NCI-H460 (cell line): ENCODE measurements around the gene TBL1Y. TPM values are rescaled to one million over a fixed set of nuclear protein-coding genes. Genes with fewer than 3 reads are reported as not detected.
"Not testable (repeated sequence)": the region's sequence is repeated elsewhere in the genome, so short reads cannot be mapped to it uniquely, and the experiment has no call there.

Source experiments
- DNase-seq: peaks from one replicate; pipeline ENCODE4 v3.0.0-alpha.2; 2016; ENCODE audit warnings: low read depth; ENCODE audit errors: extremely low read depth
- polyA plus RNA-seq: library from polyadenylated mRNA; depleted of rRNA; stranded (reverse); fragments of >200 nt; gene quantifications from 2 replicates; pipeline ENCODE4 v1.2.3, GENCODE V29; 2014; cell fraction: nucleus; rRNA removed
- total RNA-seq: library from RNA; depleted of rRNA; stranded (reverse); fragments of >200 nt; shearing (Covaris generic); gene quantifications from 2 replicates; pipeline ENCODE4 v1.2.3, GENCODE V29; 2014; rRNA removed

TBL1Y gene
- total RNA-seq: 1.8 and 1.9 TPM in 2 replicates
- polyA plus RNA-seq: 0.56 and 1.4 TPM in 2 replicates

DNA sequence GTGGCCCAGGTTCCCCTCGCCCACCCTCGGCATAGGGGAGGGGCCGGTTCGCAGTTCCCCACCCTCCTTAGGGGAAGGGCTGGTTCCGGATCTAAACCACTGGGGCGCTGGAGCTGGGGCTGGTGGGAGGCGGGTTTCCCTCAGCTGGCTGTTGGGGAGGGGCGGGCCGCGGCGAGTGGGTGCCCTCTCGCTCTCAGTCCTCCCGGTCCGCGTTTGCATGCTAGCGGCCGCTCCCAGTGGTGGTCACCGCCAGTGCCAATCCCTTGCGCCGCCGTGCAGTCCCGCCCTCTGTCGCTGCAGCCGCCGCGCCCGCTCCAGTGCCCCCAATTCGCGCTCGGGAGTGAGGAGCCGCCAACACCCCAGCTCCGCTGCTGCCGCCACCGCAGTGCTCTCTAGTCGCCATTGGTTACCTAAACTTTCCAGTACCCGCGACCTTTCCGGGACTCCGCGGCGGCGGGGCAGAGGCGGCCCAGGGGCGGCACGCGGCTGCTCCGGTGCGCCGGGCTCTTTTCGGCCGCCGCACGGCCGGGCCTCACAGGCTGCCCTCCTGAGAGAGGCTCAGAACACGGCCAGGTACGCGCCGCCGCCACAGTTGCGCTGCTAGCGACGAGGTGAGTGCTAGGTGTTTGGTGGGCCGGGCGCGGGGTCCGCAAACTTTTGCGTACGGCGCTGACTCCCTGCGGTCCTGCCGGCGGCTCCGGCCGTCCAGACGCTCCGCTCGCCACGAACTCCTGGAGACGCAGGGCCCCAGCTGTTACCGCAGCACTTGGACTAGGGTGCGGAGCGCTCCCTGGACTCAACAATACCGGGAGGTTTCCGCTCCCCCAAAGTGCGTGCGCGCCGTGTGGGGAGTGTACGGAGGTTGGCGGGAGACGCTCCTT, at the start of gene TBL1Y:
TBL1Y (plus strand) TSS at position 326 of the 881 bp plus-strand sequence. CDS start 114,388 bp downstream, outside the sequence.
- DNase-seq: peak; percentile 25

DNA sequence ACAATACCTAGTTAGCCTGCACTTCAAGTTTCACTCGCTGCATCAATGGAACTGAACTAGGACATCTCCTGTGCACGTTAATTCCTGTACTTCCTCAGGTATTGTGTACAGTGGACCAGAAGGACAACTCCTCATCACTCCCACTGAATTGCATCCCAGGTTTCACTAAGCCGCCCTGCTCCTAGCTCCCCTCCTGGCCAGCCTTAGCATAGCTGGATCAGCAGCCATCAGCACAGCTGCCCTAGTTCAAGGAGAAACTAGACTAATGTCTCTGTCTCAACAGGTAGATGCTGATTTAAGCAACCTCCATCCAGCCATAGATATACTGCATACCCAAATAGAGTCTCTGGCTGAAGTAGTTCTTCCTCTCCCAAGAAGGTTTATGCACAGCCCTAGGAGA, 16.0 kb upstream of the TBL1Y start:
- DNase-seq: no peak

DNA sequence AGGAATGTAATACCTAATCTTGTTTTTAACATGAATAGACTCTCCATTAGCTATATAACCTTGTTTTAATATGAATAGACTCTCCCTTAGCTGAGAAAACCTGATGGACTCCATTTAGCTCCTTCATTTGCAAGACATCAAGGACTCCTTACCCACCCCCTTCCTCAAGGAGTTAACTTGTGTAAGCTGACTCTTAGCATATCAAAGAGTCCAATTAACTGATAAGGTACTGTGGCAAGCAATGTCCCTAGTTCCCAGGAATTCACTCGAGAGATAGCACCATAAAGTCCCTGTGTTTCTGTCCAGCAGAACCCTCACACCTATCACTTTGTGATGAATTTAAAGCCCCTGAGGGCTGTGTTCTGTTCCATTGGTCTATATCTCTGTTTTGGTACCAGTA, 15.3 kb upstream of the TBL1Y start:
- no peak for DNase-seq

DNA sequence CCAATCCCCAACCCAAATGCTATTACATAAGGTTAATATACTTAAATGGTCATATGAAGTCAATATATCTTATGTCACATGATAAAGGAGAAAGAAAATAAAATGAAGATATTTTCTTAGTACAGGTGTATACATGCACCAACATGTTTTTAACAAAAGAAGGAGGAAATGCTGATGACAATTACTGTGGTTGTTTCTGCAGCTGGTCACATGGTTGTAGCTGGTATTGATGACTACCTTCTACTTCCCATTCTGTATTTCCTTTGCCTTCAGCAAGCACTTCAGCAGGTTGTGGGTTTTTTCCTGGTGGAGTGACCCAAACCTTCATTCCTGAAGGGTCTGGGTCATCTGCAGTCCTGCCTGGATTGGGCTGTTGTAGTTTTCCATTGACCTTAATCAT, 8.4 kb upstream of the TBL1Y start:
- DNase-seq: not testable (repeated sequence)

DNA sequence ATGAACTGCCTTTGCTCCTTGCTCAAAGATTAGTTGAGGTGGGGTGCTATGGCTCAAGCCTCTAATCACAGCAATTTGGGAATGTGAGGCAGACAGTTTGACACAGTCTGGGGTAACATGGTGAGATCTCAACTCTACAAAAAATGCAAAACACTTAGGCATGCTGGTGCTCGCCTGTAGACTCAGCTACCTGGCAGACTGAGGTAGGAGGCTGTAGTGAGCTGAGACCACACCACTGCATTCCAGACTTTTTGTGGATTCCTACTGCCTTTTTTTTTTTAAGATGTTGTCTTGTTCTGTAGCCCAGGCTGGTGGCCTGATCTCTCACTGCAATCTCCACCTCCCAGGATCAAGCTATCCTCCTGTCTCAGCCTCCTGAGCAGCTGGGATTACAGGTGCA, 2.9 kb upstream of the TBL1Y start:
- DNase-seq: no peak

DNA sequence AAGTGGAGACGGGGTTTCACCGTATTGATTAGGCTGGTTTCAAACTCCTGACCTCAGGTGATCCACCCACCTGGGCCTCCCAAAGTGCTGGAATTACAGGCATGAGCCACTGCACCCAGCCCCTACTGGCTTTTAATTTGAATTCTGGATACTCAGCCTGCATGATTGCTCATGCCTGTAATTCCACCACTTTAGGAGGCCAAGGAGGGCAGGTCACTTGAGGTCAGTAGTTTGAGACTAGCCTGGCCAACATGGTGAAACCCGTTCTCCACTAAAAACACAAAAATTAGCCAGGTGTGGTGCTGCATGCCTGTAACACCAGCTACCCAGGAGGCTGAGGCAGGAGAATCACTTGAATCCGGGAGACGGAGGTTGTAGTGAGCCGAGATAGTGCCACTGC, 2.5 kb upstream of the TBL1Y start:
- DNase-seq: not testable (repeated sequence)

DNA sequence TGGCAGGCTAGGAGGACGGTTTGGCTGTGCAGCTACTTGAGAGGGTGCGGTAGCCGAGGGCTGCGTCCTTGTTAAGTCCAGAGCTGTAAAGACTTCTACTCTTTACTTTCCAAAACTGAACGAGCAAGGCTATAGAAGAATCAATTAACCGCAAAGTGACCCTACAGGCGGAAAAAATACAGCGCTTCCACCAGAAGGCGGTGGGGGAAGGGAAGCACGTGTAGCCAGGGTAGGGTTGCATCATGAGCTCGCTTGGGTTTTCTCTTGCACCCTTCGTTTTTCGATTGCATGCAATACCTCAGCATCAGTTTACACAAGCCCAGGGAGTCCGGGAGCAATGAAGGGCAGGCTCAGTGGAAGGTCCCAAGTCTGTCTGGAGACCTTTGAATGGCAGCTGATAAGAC, 1.4 kb upstream of the TBL1Y start:
- peak; percentile 33 for DNase-seq

DNA sequence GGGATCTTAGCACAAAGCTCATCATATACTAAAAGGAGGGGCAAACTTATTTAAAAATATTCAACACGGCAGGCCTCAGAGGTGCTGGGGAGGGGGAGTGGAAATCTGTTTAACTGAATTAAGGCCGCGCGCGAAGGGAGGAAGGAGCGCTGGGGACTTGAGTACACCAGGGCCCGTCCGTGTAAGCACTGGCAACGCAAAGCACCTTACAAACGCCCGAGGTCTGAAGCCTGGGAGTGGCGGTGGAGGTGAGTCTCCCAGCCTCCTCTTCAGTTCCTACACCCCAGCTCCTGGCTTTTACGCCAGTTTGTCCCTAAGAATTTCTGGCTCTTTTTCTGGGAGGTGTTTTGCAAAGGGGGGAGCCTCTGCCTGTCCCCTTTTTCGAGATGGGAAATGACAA, 641 bp upstream of the TBL1Y start:
- DNase-seq: no peak

DNA sequence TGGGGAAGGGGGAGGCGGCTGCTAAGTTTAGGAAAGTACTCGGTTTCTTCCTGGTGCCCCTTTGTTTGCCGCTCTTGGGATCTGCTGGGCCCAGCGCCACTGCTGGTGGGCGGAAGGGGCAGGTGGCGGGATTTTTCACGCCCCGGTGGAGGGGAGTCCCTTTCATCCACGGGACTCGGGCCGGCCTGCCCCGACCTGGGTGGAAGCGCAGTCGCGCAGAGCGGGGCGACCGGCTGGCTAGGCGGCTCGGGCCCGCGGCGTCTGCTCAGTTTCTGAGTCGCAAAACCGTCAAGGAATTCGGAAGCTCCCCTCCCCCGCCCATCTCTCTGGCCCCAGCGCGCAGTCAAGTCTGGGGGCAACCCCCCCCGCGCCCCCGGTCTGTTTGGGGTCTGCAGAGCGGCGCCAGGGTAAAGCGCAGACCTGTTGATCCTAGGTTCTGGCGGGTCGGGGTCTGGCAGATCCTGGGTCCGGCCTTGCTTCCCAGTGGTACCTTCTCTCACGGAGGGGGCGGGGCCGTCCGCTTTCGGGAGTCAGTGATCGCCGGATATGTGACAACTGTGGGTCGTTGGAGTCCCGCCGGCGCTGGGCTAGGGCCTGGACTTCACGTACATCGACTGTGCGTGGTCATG, 870 bp downstream of the TBL1Y start, which contains the start of gene AMELY:
AMELY (minus strand) TSS at position 500 of the 629 bp plus-strand sequence. CDS start 39,144 bp downstream, outside the sequence.
- no peak for DNase-seq

DNA sequence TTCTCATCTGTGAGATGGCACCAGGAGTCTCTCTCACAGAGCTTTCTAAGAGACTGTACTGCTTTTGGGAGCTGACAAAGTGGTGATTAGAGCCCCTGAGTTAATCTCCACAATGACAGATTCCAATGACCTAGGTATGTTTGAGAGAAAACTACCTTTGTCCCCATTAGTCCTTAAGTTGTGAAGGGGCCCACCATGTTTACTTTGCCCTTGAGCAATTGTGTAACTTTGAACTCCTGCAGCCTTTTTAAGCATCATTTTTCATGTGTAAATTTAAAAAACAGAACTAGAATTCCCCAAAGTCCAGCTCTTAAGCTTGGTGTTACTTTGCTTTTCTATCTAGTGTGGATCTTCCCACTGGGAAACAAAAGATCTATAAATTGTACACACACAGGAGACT, 2.9 kb downstream of the TBL1Y start:
- DNase-seq: no peak

DNA sequence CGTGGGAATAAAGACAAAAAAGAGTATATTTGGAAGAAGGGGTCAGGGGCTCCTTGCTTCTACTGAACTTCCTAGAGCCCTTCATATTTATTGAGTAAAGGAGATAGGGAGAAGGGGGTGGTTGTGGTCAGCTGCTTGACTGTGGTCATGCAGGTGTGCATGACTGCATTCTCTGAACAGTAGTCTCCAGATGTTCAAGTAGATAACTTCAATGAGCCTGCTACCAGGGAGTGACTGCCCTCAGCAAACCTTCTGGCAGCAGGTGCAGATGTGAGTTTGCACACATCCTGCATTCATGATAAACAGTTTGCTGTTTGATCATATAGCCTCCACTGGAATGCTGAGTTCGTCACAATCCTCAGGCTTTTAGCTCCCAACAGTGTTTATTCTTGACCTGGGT, 10.6 kb downstream of the TBL1Y start:
- no peak for DNase-seq

DNA sequence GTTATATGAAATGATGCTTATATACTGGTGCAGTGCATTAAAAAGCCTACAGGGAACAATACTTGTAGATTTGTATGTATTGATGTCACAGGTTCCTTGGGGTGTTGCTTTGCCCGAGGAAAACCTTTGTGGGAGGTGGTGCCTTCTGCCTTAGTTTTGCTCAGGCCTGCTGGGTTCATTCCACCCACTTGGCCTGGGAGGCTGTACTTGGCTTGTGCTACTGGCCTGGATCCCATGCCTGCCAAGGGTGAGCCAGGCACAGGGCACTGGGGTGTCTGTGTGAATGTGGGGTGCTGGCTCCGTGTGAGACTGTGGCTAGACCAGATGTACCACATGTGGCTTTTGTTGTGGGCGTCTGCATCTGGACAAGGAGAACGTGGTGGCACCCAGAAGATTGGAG, 17.8 kb downstream of the TBL1Y start:
- DNase-seq: no peak

DNA sequence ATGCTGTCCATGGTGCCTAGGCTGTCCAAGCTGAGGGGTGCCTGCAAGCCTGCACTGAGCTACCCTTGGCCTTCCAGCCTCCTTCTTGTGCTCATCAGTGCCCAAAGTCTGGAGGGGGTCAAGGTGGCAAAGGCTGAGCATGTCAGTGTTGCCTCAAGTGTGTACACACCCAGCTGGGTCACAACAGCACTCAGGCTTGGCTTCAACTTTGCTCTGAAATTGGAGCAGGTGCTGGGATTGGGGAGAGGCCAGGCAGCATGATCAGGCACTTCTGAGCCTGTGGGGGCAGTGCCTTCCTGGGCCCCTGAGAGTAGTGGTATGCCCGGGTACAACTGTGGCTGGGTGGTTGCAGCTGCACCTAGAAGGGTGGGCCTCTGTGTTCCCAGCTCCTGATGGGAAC, 18.7 kb downstream of the TBL1Y start:
- no peak for DNase-seq

DNA sequence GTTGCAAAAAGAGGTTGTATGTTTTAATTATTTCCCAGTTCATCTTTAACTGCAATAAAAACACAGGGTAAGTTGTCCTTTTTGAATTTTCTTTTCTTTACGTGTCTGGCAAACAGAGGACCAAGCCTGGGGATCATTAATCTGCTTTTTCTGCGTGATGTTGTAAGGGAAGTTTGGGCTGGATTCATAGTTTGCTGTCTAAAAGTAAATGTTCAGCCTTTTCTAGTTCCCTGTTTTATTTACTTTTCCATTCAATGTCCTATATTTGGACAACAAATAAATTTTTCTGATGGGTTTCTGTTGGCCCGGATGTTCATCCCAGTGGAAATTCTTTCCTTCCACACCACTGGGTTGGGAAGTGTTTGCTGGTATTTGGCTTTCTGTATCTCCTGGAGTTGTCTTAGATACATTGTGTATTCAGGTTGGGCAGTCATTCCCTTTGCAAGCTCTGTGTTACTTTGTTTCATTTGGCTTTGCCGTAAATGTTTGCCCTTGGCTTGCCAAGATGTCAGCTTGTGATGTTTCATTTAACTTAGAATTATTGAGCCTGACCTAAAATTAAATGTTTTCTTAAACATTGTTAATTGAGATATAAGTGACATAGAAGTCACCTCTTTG, 21.4 kb downstream of the TBL1Y start:
- no peak for DNase-seq

DNA sequence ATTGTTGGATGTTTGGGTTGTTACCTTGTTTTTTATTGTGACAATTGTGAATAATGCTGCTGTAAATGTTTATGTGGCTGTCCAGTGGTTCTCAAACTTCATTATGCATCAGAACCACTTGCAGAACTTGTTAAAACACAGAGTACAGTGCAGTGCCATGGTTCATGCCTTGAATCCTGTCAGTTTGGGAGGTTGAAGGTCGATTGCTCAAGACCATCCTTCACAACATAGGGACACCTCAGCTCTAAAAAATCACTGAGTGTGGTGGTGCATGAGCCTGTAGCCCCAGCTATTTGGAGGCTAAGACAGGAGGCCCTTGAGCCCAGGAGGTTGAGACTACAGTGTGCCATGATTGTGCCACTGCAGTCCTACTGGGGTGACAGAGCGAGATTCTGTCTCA, 25.0 kb downstream of the TBL1Y start:
- no peak for DNase-seq

DNA sequence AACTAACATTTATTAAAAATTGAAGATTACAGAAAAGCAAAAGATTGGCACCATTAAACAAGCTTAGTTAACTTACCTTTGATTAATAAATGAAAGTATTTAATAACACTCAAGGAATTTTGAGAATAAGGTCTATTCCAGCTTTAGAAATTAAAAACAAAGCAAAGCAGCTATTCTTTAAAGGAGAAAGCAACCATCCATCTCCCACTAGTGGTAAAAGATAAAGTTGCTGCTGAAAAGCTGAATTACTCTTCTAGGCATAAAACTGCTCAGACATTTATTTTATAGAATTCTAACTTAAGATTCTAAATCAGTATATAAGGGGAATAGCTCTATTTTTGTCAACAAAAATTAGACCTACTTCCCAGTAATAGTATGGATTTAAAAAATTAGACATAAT, 37.2 kb downstream of the TBL1Y start:
- no peak for DNase-seq

DNA sequence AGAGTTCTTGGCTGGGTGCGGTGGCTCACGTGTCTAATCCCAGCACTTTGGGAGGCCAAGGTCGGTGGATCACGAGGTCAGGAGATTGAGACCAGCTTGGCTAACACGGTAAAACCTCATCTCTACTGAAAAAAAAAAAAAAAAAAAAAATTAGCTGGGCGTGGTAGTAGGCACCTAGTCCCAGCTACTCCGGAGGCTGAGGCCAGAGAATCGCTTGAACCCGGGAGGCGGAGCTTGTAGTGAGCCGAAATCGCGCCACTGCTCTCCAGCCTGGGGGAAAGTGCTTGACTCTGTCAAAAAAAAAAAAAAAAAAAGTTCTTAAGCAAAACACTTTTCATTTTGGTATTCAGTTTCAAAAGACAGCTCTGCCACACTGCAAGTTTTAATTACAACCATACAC, 37.9 kb downstream of the TBL1Y start:
- DNase-seq: no peak

DNA sequence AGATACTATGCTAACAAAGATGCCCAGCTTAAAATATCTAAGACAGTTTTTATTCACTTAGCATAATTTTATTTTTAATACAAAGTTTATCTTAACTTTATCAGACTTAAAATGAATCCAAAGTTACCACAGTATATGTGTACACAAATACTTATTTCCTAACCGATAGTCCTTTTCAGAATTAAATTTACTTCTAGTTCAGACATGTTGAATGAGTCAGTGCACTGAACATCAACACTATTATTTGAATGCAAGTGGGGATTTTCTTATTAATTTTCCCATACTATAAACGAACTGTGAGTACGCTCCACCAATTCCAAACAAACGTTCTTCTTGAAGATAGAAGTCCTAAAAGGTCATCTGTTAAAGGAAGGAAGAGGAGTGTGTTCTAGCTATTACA, 39.5 kb downstream of the TBL1Y start:
- DNase-seq: no peak

DNA sequence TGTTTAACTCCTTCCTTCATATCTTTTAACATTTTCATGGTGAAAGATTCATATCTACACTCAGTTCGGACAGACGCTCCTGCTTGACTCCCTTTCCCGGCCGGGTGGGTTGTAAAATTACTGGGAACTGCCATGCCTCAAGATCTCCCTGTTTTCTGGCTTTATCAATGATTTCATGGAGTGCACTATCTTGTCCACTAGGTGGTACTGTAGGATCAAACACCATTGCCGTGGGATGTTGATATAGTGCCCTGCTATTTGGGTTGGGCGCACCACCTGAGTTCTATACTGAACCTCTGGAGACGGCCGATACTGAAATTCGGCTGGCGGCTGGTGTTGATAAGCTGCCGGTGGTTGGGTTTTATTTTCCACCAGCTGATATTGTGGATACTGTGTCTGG, 54.2 kb downstream of the TBL1Y start:
- peak; percentile 54 for DNase-seq

DNA sequence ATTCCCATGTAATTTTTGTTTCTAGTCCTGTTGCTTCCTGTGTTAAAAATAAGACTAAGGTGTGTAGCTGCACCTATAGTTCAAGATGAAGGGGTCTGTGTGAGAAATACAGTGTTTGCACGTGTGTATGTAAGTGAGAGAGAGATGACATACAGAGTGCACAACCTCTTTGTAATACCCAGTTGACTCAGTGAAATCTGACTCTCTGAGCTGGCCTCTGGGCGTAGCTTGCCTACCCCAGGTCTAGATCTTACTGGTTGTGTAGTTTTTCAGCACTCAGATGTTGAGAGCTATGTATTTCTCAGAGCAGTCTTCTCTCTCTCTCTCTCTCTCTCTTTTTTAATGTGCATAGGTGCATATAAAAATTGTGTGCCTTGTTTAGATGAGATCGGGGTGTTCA, 56.0 kb downstream of the TBL1Y start:
- DNase-seq: peak; percentile 47

DNA sequence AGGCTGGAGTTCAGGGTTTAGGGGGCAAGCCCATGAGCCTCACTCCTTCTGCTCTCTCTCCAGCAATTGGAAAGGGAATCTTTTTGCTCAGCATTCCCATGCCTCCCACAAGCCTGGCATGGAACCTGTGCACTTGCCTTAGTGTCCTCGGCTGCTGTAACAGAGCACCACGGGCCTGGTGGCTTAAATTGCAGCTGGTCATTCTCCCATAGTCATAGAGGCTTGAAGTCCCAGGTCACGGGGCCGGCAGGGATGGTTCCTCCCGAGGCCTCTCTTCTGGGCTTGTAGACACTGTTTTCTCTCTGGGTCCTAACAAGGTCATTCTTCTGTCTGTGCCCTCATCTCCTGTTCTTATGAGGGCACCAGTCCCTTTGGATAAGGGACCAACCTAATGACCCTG, 57.2 kb downstream of the TBL1Y start:
- no peak for DNase-seq

DNA sequence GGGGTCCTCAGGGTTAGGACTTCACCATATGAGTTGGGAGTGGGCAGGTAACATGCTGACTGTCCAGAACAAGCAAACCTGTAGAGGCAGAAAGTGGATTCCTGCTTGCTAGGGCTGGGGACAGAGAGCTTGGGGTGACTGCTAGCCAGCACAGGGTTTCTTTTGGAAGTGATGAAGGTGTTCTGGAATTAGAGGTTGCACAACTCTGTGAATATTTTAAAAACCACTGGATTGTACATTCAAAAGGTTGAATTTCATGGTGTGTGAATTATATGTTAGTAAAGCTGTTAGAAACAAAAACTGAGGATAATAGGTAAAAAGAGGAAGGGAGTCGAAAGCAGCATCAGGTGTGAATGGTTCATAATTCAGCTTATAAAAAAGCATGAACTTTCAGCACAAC, 57.7 kb downstream of the TBL1Y start:
- DNase-seq: no peak
